GDM1 (cell line): ENCODE data around the gene NCAPD2.

Experiments
- DNase-seq: peaks from one replicate; lab custom pipeline; 2025; lab: John Stamatoyannopoulos, UW

NCAPD2 gene, protein sequence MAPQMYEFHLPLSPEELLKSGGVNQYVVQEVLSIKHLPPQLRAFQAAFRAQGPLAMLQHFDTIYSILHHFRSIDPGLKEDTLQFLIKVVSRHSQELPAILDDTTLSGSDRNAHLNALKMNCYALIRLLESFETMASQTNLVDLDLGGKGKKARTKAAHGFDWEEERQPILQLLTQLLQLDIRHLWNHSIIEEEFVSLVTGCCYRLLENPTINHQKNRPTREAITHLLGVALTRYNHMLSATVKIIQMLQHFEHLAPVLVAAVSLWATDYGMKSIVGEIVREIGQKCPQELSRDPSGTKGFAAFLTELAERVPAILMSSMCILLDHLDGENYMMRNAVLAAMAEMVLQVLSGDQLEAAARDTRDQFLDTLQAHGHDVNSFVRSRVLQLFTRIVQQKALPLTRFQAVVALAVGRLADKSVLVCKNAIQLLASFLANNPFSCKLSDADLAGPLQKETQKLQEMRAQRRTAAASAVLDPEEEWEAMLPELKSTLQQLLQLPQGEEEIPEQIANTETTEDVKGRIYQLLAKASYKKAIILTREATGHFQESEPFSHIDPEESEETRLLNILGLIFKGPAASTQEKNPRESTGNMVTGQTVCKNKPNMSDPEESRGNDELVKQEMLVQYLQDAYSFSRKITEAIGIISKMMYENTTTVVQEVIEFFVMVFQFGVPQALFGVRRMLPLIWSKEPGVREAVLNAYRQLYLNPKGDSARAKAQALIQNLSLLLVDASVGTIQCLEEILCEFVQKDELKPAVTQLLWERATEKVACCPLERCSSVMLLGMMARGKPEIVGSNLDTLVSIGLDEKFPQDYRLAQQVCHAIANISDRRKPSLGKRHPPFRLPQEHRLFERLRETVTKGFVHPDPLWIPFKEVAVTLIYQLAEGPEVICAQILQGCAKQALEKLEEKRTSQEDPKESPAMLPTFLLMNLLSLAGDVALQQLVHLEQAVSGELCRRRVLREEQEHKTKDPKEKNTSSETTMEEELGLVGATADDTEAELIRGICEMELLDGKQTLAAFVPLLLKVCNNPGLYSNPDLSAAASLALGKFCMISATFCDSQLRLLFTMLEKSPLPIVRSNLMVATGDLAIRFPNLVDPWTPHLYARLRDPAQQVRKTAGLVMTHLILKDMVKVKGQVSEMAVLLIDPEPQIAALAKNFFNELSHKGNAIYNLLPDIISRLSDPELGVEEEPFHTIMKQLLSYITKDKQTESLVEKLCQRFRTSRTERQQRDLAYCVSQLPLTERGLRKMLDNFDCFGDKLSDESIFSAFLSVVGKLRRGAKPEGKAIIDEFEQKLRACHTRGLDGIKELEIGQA (N-terminal part only)

DNA sequence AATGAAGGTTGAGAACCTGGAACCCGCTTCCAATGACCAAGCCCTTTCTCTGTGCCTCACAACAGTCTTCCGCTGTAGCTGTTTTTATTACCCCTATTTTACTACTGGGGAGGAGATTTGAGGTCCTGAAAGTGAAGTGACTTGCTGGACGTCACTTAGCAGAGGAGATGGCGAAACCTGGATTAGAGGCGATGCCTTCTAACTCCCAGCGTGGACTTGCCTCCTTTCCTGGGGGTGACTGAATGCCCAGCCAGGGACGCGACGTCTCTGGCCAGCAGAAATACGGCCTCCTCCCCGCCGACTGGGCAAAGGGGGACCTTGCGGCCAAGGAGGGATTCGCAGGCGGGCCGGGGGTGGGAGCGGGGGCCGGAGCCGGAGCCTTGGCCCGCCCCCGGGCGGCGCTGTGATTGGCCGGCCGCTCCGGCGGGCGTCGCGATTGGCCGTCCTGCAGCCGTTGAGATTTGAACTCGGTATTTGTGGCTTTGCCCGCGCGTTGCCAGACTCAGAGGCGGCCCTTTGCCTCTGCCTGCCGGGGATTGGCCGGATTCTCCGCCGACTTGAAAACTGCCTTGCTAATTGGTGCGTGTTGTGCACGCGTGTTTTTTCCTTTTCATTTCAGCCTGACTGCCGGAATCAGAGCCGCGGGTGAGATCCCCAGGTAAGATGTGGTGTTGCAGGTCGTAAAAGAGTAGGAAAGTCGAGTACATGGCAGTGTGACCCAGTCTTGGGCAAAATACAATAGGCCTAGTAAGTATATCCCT lies at the start of gene NCAPD2:
Gene NCAPD2 (plus strand): TSS at position 606 of the 761 bp plus-strand sequence. CDS start 997 bp downstream, outside the sequence.
- peak; percentile 94 for DNase-seq

DNA sequence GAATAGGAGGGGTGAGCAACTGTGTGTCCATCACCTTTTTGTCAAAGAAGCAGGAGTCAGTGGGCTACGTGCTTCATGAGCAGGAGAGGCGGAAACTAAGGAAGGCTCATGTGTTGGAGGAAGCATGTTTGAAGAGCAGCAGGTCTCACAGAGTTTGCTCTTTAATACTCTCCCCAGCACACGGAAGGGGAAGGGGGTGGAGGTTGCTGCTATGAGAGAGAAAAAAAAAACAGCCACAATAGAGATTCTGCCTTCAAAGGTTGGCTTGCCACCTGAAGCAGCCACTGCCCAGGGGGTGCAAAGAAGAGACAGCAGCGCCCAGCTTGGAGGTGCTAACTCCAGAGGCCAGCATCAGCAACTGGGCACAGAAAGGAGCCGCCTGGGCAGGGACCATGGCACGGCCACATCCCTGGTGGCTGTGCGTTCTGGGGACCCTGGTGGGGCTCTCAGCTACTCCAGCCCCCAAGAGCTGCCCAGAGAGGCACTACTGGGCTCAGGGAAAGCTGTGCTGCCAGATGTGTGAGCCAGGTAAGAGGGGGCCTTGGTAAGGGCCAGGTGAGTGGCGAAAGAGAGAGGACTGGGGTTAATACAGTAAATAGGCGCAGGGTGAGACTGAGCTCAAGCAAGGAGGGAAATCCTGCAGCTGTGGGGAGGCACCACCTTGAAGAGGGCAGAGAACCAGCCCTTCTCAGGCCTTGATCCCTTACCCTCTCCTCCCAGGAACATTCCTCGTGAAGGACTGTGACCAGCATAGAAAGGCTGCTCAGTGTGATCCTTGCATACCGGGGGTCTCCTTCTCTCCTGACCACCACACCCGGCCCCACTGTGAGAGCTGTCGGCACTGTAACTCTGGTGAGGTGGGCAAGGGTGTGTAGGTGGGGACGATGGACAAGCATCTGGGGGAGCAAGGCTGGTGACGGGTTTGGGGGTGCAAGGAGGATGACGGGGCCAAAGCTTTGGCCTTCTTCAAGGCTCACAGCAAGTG lies 48.9 kb upstream of the NCAPD2 start, which contains the start of gene CD27:
Gene CD27 (plus strand): TSS at position 252 of the 985 bp plus-strand sequence. CDS start 141 bp downstream, at position 393.
- no peak for DNase-seq

DNA sequence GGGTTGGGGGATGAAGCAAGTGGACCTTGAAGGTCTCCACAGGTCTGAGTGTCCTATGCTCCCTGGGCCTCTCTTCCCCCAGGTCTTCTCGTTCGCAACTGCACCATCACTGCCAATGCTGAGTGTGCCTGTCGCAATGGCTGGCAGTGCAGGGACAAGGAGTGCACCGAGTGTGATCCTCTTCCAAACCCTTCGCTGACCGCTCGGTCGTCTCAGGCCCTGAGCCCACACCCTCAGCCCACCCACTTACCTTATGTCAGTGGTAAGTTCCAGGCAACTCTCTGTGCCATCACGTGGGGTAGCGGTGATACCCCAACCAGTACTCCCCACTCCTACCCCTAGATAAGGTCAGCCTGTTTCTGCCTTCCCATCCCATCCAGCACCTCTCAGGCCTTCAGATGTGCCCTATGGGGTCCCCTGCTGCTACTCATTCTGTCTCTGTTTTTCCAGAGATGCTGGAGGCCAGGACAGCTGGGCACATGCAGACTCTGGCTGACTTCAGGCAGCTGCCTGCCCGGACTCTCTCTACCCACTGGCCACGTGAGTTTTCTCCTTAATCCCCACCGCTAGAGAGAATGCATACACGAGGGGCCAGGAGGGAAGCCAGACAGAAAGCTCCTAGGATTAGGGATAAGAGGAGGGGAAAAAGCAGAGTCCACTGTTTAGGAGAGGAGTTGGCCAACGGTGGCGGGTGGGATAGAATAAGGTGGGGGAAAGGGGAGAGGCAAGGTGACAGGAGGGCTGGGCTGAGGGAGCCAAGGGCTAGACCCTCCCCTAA lies 43.6 kb upstream of the NCAPD2 start:
- no peak for DNase-seq

DNA sequence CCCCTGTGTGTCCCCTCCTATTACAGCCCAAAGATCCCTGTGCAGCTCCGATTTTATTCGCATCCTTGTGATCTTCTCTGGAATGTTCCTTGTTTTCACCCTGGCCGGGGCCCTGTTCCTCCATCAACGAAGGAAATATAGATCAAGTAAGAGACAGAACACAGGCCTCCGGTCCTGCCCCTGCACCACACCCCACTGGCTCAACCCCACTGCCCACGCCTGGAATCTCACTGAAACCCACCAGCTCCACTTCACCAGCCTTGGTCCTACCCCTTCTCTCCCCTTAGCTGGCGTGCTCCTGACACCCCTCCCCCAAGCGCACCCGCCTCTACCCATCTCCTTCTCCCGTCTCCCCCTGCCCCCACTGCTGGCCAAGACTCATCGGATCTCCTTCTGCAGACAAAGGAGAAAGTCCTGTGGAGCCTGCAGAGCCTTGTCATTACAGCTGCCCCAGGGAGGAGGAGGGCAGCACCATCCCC lies 43.0 kb upstream of the NCAPD2 start:
- DNase-seq = no peak

DNA sequence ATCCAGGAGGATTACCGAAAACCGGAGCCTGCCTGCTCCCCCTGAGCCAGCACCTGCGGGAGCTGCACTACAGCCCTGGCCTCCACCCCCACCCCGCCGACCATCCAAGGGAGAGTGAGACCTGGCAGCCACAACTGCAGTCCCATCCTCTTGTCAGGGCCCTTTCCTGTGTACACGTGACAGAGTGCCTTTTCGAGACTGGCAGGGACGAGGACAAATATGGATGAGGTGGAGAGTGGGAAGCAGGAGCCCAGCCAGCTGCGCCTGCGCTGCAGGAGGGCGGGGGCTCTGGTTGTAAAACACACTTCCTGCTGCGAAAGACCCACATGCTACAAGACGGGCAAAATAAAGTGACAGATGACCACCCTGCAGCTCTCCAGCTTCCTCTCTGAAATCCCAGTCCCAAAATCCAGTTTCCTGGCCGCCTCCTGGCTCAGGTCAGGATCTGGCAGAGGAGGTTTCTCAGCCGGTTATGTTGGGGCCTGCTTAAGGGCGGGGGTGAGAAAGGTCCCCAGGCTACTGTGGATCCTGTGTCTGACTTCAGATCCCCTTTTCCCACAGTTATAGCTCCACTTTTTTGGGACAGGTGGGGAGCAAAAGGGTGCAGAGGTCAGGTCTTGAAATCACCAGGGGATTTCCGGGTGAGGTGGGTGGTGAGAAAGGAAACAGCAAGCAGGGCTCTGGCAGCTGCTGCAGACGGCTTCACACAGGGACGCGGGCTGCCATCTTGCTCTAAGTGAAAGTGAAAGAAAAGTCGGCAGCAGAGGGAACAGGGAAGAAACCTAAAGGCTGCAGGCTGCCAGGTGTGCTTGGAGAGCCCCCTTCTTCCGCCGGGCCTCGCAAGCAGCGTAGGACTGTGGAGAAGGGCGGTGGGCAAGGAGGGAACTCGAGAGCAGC lies 42.3 kb upstream of the NCAPD2 start, which contains the start of gene TAPBPL:
Gene TAPBPL (plus strand): TSS at position 695 of the 897 bp plus-strand sequence. CDS start 207 bp downstream, outside the sequence.
- peak; percentile 58 for DNase-seq

DNA sequence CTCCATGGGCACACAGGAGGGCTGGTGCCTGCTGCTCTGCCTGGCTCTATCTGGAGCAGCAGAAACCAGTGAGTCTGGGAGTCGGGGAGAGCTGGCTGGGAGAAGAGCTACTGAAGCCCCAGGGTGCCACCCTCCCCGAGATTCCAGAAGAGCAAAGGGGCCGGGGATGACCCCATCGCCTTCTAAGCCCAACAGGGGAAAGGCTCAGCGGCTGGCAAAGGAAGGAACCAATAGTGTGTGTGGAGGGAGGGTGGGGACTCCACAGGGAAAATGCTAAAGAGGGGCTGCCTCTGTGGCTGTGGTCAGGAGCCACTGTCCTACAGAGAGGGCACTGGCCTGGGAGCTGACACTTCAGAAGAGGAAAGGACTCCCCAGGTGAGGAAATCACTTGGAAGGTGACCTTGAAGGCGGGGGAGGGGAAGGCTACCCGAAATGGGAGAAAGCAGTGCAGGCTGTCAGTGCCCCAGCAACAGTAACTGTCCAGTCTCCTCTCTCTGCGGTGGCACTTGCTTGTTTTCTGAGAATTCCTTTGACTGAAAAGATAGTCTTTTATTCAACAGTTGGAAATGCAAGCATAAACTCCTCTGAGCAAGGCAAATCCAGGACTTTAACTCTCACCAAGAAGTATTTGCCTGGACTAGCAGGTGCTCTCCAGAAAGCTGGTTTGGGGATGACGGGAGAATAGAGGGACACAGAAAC lies 41.5 kb upstream of the NCAPD2 start:
- DNase-seq = no peak

DNA sequence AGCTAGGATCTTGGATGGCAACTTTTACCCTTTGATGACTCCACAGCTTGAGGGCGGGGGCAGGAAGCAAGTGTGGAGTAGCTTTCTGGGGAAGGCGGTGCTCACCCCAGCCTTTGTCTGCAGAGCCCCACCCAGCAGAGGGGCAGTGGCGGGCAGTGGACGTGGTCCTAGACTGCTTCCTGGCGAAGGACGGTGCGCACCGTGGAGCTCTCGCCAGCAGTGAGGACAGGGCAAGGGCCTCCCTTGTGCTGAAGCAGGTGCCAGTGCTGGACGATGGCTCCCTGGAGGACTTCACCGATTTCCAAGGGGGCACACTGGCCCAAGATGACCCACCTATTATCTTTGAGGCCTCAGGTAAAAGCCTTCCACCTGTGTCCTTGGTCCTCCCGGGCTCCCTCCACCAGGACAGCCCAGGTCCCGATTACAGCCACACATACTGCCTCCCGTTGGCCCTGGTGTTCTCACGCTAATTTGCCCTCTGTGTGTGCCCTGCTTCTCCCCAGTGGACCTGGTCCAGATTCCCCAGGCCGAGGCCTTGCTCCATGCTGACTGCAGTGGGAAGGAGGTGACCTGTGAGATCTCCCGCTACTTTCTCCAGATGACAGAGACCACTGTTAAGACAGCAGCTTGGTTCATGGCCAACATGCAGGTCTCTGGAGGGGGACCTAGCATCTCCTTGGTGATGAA lies 40.8 kb upstream of the NCAPD2 start:
- DNase-seq = no peak

DNA sequence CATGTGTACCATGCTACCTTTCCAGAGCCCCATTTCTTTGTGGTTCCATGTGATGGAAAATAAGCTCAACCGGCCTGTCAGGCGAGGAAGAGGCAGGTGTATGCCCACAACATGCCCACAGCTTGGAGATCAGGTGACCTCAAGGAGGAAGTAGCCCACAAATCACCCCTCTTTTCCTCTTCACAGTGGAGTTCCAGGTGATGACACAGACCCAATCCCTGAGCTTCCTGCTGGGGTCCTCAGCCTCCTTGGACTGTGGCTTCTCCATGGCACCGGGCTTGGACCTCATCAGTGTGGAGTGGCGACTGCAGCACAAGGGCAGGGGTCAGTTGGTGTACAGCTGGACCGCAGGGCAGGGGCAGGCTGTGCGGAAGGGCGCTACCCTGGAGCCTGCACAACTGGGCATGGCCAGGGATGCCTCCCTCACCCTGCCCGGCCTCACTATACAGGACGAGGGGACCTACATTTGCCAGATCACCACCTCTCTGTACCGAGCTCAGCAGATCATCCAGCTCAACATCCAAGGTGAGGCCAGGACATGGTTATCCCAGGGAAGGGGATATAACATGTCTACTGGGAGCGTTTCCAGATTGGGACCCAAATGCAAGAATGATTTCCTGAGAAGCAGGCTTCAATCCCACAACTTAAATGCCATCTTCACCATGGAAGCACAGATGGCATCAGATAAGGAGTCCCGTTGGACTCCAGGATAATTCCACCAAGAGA lies 36.5 kb upstream of the NCAPD2 start:
- DNase-seq = no peak

DNA sequence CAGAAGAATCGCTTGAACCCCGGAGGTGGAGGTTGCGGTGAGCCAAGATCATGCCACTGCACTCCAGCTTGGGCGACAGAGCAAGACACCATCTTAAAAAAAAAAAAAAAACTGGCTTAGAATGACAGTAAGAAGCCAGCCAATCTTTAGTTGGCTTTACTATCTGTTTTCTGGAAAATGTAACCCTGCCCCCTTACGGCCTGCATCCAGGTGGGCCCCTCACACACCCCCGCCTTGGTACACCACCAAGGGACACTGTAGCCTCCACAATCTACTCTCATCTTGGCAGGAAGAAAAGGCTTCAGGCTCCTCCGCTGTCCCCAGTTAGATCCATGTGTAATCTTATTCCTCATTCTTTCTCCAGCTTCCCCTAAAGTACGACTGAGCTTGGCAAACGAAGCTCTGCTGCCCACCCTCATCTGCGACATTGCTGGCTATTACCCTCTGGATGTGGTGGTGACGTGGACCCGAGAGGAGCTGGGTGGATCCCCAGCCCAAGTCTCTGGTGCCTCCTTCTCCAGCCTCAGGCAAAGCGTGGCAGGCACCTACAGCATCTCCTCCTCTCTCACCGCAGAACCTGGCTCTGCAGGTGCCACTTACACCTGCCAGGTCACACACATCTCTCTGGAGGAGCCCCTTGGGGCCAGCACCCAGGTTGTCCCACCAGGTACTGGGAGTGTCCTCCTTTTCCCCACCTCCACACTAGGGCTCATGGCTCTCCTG lies 35.5 kb upstream of the NCAPD2 start:
- DNase-seq = no peak

DNA sequence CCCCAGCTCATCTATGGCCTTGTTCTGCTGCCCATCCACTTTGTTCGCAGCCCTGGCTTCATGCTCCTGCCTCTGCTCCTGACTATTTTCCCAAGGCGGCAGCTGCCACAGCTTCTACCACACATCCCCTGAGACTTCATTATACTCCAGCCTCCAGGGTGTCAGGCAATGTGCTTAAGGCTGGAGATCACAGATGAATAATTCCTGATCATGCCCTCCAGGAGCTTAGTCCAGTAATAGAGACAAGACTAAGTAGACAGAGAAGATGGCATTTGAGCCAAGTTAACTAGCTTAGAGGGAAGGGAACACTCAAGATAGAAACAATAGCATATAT lies 34.9 kb upstream of the NCAPD2 start:
- DNase-seq = no peak

DNA sequence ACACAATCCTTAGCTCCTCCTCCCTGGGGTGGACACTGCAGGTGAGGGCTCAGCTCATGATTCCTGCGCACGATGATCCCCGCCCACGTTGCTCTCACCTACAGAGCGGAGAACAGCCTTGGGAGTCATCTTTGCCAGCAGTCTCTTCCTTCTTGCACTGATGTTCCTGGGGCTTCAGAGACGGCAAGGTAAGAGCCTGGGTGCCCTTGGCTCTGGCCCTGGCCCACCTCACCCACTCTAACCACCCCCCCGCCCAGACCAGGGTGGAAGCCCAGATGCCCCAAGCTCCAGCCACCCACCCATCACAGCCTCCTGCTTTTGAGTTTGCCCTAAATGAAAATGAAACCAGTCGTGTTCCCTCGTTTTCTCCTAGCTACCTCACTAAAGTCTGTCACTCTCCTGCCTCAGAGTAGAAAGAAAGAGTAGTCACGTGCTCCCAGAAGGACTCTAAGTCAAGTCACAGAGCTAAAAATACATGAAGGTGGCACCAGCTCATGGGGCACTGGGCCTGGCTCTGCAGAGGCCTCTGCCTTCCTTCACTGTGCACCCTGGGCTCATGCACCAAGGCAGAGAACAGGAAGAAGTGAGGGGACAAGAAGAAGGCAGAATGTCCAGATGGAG lies 33.0 kb upstream of the NCAPD2 start:
- DNase-seq = no peak

DNA sequence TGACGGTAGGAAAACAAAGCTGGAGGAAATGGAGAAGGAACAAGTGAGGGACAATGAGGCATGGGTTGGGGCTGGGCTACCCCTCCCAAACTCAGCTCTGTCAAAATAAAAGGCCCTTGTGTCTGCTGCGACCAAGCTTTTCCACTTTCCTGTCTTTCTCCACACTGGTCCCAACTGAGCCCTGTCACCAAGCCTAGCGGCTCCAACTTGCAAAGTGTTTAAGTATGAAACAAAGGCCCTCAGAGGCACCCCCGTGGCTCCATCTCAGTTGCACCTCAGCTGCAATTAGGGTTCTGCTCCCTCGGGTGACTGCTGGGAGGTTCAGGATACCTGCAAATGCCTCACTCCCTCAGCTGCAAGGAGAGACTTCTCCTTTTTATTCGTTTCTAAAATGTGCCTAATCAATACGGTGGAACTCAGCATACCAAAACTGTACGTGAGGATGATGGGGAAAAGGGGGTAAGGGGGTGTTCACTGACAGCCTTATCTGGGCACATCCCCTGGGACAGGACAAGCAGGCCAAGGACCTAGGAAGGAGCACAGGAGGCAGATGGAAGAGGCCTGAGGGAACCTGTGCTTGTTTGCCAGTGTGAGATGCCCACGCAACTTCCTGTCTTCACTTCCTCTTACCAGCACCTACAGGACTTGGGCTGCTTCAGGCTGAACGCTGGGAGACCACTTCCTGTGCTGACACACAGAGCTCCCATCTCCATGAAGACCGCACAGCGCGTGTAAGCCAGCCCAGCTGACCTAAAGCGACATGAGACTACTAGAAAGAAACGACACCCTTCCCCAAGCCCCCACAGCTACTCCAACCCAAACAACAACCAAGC lies 32.3 kb upstream of the NCAPD2 start:
- DNase-seq = peak; percentile 91

DNA sequence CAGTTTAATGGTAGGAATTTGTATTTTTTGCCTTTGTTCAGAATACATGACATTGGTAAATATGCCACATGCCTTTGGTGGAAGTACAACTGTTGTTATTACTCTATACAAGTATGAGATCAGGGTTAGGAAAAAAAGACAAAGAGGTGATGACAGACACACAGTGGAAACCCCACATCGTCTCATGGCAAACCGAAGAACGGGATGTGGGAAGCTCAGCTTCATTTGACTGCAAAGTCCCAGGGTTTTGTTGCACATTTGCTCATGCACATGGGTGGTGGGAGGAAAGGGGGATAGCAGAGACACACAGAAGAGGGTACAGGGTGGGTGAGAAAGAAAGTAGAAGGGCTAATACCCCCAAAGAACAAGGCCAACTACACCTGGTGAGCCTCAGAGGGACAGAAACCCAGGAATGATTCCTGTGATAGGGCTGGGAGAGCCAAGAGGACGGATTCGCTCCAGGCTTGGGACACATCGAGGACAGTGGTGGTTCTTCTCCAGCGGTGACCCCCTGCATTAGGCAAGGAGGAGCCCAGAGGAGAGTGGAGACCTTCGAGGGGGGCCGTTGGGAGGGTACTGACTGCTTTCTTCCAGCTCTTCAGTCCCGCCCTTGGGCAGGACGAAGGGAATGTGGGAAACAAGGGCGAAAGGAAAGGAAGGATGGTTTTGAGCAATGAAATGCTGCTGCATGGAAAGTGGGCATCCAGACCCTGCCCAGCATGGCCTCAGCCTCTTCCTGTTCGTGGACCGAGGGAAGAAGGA lies 31.5 kb upstream of the NCAPD2 start:
- DNase-seq = no peak
